HCT116 (cell line): ENCODE data around the gene GRXCR1. TPM values are rescaled to one million over a fixed set of nuclear protein-coding genes. Genes with fewer than 3 reads are reported as not detected.

Experiments used
- ATAC-seq: fragments of 200-7000 bp; cut with Tn5 transposase; 2 replicates; pipeline ENCODE4 v1.9.1; 2020; ENCODE audit warnings: mild to moderate bottlenecking, moderate library complexity
- BruUV-seq: library from RNA; stranded (reverse); fragments of 400-500 nt; replicated peaks from 2 replicates; lab custom pipeline; 2021; lab: Mats Ljungman, UMichigan
- CTCF ChIA-PET: fragments of 300-600 bp; sonication (Branson Sonifier 250); formaldehyde crosslinking; loops from one replicate; lab custom pipeline; 2021; ENCODE audit warnings: antibody characterized with exemption; lab: Charles Lee
- POLR2A ChIA-PET: fragments of 300-600, 350-600 bp; sonication (Branson Sonifier 250); formaldehyde crosslinking; loops from one replicate; lab custom pipeline; 2021; ENCODE audit warnings: antibody characterized with exemption; lab: Charles Lee
- RAD21 ChIA-PET, 2 experiments: fragments of 300-600 bp; sonication (Branson Sonifier 250); formaldehyde crosslinking; loops; one replicate each; lab custom pipeline; 2023; ENCODE audit warnings: low total read pairs in 2 of 2; ENCODE audit not compliant: uncharacterized antibody in 2 of 2, unreplicated experiment in 2 of 2, low non-redundant PET in 1 of 2; lab: Charles Lee
- DNase-seq: peaks from one replicate; pipeline ENCODE4 v3.0.0-alpha.2; 2010; ENCODE audit warnings: low read depth, low spot score
- H2AFZ ChIP-seq: fragments of 200-600 bp; shearing (Covaris generic), sonication (generic); 2 replicates; pipeline ENCODE4 v1.6.1; 2017; ENCODE audit warnings: low read depth, mixed run types, mixed read lengths, antibody characterized with exemption, low read length; ENCODE audit not compliant: poor library complexity, severe bottlenecking
- H3K27ac ChIP-seq: 2 replicates; pipeline ENCODE4 v1.5.1; 2012; ENCODE audit warnings: low read depth, low read length
- H3K27me3 ChIP-seq: fragments of 200-600 bp; sonication (generic); 2 replicates; pipeline ENCODE4 v1.6.1; 2016; ENCODE audit warnings: mixed run types, low read length, mixed read lengths; ENCODE audit not compliant: insufficient read depth
- H3K36me3 ChIP-seq, 2 experiments: fragments of 200-500 bp in 1 of 2; fragments of 200-600 bp in 1 of 2; sonication (Bioruptor generic) in 1 of 2; sonication (generic) in 1 of 2; 2 replicates each; pipeline versions ENCODE4 v1.5.1 to v1.6.1; 2014 to 2016; ENCODE audit warnings: low read length in 2 of 2, inconsistent platforms in 1 of 2, mixed read lengths in 1 of 2, mixed run types in 1 of 2; ENCODE audit not compliant: insufficient read depth in 2 of 2, control insufficient read depth in 1 of 2
- H3K4me1 ChIP-seq, 2 experiments: fragments of 200-600 bp in 1 of 2; sonication (generic) in 1 of 2; 2 replicates each; pipeline versions ENCODE4 v1.5.1 to v1.6.1; 2012 to 2017; ENCODE audit warnings: low read length in 2 of 2, inconsistent platforms in 1 of 2, mild to moderate bottlenecking in 1 of 2, mixed read lengths in 1 of 2, mixed run types in 1 of 2, moderate library complexity in 1 of 2; ENCODE audit not compliant: insufficient read depth in 2 of 2, control insufficient read depth in 1 of 2
- H3K4me2 ChIP-seq: fragments of 200-600 bp; sonication (generic); 2 replicates; pipeline ENCODE4 v1.6.1; 2017; ENCODE audit warnings: mixed run types, low read length, mixed read lengths
- H3K4me3 ChIP-seq, 2 experiments: fragments of 200-600 bp in 1 of 2; sonication (generic) in 1 of 2; replicated peaks in 1 of 2; 2 replicates each; pipeline ENCODE4 v1.5.1; 2011 to 2016; ENCODE audit warnings: low read length in 2 of 2, control low read depth in 1 of 2, low read depth in 1 of 2, mild to moderate bottlenecking in 1 of 2, mixed read lengths in 1 of 2, mixed run types in 1 of 2
- H3K79me2 ChIP-seq: fragments of 200-600 bp; sonication (generic); 2 replicates; pipeline ENCODE4 v1.6.1; 2017; ENCODE audit warnings: mild to moderate bottlenecking, mixed run types, low read length, moderate library complexity, mixed read lengths; ENCODE audit not compliant: insufficient read depth
- H3K9ac ChIP-seq: fragments of 200-600 bp; sonication (generic); 2 replicates; pipeline ENCODE4 v1.6.1; 2016; ENCODE audit warnings: low read length, mixed read lengths
- H3K9me2 ChIP-seq: fragments of 200-600 bp; sonication (generic), shearing (Covaris generic); 2 replicates; pipeline ENCODE4 v1.6.1; 2017; ENCODE audit warnings: mixed run types, mild to moderate bottlenecking, moderate library complexity; ENCODE audit not compliant: insufficient read depth
- H3K9me3 ChIP-seq, 2 experiments: fragments of 200-500 bp in 1 of 2; fragments of 200-600 bp in 1 of 2; sonication (Bioruptor generic) in 1 of 2; sonication (generic) in 1 of 2; 2 replicates each; pipeline ENCODE4 v1.6.1; 2014 to 2017; ENCODE audit warnings: low read length in 2 of 2, mixed read lengths in 2 of 2, inconsistent platforms in 1 of 2, low read depth in 1 of 2, mild to moderate bottlenecking in 1 of 2, mixed run types in 1 of 2, moderate library complexity in 1 of 2; ENCODE audit not compliant: control insufficient read depth in 1 of 2, insufficient read depth in 1 of 2
- H4K20me1 ChIP-seq: fragments of 200-600 bp; sonication (generic), shearing (Covaris generic); 2 replicates; pipeline ENCODE4 v1.6.1; 2017; ENCODE audit warnings: mixed run types, mild to moderate bottlenecking, moderate library complexity; ENCODE audit not compliant: insufficient read depth
- ATF3 ChIP-seq: IDR thresholded peaks from 2 replicates; pipeline ENCODE4 v1.6.1; 2012
- CBX3 ChIP-seq: IDR thresholded peaks from 2 replicates; pipeline ENCODE4 v1.6.1; 2012; ENCODE audit warnings: low read depth
- CTCF ChIP-seq, 3 experiments: fragments of 200-600 bp in 1 of 3; sonication (generic) in 1 of 3; IDR thresholded peaks in 2 of 3; conservative IDR thresholded peaks in 1 of 3; 2 replicates each; pipeline ENCODE4 v1.5.1; 2012 to 2017; ENCODE audit warnings: low read depth in 2 of 3, low read length in 2 of 3, antibody characterized with exemption in 1 of 3, borderline replicate concordance in 1 of 3, control low read depth in 1 of 3, mild to moderate bottlenecking in 1 of 3, mixed read lengths in 1 of 3, mixed run types in 1 of 3, moderate library complexity in 1 of 3; ENCODE audit not compliant: insufficient read depth in 1 of 3
- ELF1 ChIP-seq: IDR thresholded peaks from 2 replicates; pipeline ENCODE4 v1.6.1; 2012; ENCODE audit warnings: low read depth, borderline replicate concordance
- EZH2 ChIP-seq: fragments of 200-600 bp; sonication (generic); IDR thresholded peaks from 2 replicates; pipeline ENCODE4 v1.6.1; 2017; ENCODE audit warnings: antibody characterized with exemption, mixed run types
- EZH2phosphoT487 ChIP-seq: fragments of 200-600 bp; IDR thresholded peaks from 2 replicates; pipeline ENCODE4 v1.6.1; 2018; ENCODE audit warnings: antibody characterized with exemption, borderline replicate concordance
- FOSL1 ChIP-seq: IDR thresholded peaks from 2 replicates; pipeline ENCODE4 v1.6.1; 2012; ENCODE audit warnings: low read depth
- JUND ChIP-seq: IDR thresholded peaks from 2 replicates; pipeline ENCODE4 v1.6.1; 2012
- MAX ChIP-seq: IDR thresholded peaks from 2 replicates; pipeline ENCODE4 v1.6.1; 2012
- POLR2AphosphoS5 ChIP-seq: IDR thresholded peaks from 2 replicates; pipeline ENCODE4 v1.6.1; 2011; ENCODE audit warnings: mild to moderate bottlenecking, low read depth, low read length, moderate library complexity
- RAD21 ChIP-seq: IDR thresholded peaks from 2 replicates; pipeline ENCODE4 v1.6.1; 2012; ENCODE audit warnings: low read depth, mild to moderate bottlenecking
- SRF ChIP-seq: IDR thresholded peaks from 2 replicates; pipeline ENCODE4 v1.6.1; 2012; ENCODE audit warnings: low read depth
- TCF7L2 ChIP-seq: IDR thresholded peaks from 2 replicates; pipeline ENCODE4 v1.7.0; 2011; ENCODE audit warnings: borderline replicate concordance, inconsistent platforms; ENCODE audit not compliant: insufficient read depth, insufficient read length; ENCODE audit errors: extremely low read depth
- ZBTB33 ChIP-seq: IDR thresholded peaks from 2 replicates; pipeline ENCODE4 v1.6.1; 2011; ENCODE audit warnings: mild to moderate bottlenecking, low read length, moderate library complexity; ENCODE audit not compliant: insufficient replicate concordance; ENCODE audit errors: extremely low read depth
- ZNF274 ChIP-seq: fragments of 200-500 bp; sonication (Bioruptor generic); IDR thresholded peaks from 2 replicates; pipeline ENCODE4 v1.6.1; 2014; ENCODE audit warnings: mild to moderate bottlenecking, low read depth, low read length, inconsistent platforms
- intact Hi-C: fragments of 100-400 bp; cut with micrococcal nuclease; formaldehyde crosslinking; loops from 2 replicates; pipeline ENCODE4 v1.10.0; 2022
- total RNA-seq: library from RNA; stranded (reverse); gene quantifications from one replicate; pipeline ENCODE4 v1.2.1, GENCODE V29; 2021; ENCODE audit not compliant: unreplicated experiment

The GRXCR1 gene
- total RNA-seq, 1 experiment from 2014 or later, result not detected

- TF ChIP-seq EZH2 (no peak), ATF3 (no peak), ZNF274 (no peak), FOSL1 (no peak), ELF1 (no peak)
Observed at GRCh38 chr4:42906341-42906740, 13.8 kb downstream of the GRXCR1 start (continued).

- intact Hi-C loops, result no loop called here
- ATAC-seq (no peak), DNase-seq (no peak)
- H3K27ac ChIP-seq, result no peak overlapping the region
- no peaks in the 10 kb centered on the region for H3K36me3 ChIP-seq
- H3K27me3 ChIP-seq, result no peaks in the 10 kb centered on the region
- POLR2A ChIA-PET, result no interaction called here
- CTCF ChIA-PET, result no interaction called here
- no peak overlapping the region for H3K9ac ChIP-seq
- no peak overlapping the region for H3K4me2 ChIP-seq
- H3K9me3 ChIP-seq, result peaks cover 0 to 11% of the 10 kb centered on the region in 2 experiments; a peak in 2 of 4 replicates
- RAD21 ChIA-PET, result no interaction called here
- no peak overlapping the region for H2AFZ ChIP-seq
- BruUV-seq, result no TSS peak
- no peaks in the 10 kb centered on the region for H3K79me2 ChIP-seq
- H4K20me1 ChIP-seq, result no peaks in the 10 kb centered on the region
- no peaks in the 10 kb centered on the region for H3K9me2 ChIP-seq
- no peaks in the 10 kb centered on the region for H3K4me1 ChIP-seq
- no peak overlapping the region for H3K4me3 ChIP-seq
- no peak for TF ChIP-seq MAX
- no peak for TF ChIP-seq CBX3
- no peak for TF ChIP-seq JUND
- TF ChIP-seq CTCF (IDR thresholded peaks at IDR 0.05 in 2 of 3, conservative IDR thresholded peaks at IDR 0.05 in 1 of 3; ENCODE audit: borderline replicate concordance in 1 of 3, insufficient read depth in 1 of 3, low read depth in 2 of 3, low read length in 2 of 3), result no peak
- no peak for TF ChIP-seq RAD21
- TF ChIP-seq ELF1, result no peak
- TF ChIP-seq TCF7L2, result no peak
- TF ChIP-seq ZBTB33, result no peak
- no peak for TF ChIP-seq ATF3
- no peak for TF ChIP-seq SRF
- no peak for TF ChIP-seq POLR2AphosphoS5
- no peak for TF ChIP-seq EZH2phosphoT487
Observed at GRCh38 chr4:42906891-42907759, 14.6 kb downstream of the GRXCR1 start.
